ENCODE data around the gene MESP2.

MESP2 gene

DNA sequence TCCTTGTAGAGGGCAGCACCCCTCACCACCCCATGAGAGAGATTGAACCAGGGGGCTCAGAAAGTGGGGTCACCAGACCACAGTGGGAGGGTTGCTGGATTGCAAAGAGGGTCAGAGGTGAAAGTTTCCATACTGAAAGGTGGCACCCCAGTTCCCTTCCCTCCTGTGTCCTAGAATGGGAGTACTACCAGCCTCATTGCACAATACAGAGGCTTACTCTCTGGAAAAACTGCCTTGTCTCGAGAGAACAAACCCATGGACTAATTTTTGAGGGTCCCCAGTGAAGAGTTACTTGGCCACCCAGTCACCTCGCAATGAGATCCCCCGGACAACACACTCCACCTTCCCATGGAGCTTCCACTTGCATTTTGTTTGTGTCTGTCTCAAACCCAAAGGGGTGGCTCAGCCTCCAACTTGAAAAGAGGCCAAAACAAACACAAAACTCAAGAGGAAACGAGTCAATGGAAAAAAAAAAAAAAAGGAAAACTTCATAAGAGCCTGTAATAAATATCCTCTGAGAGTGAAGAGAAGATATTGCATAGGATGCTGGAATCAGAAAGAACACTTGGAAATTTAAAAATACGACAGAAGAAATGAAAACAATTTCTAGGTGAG is 18.6 kb downstream of the MESP2 start:
- no peaks in the 10 kb centered on the region for H3K9me2 ChIP-seq (ENCODE audit: low read depth, low read length)
- no peaks in the 10 kb centered on the region for H3K4me1 ChIP-seq (ENCODE audit: insufficient read depth, low read length, severe bottlenecking)
- H3K79me2 ChIP-seq (ENCODE audit: insufficient read depth, low read length), result no peaks in the 10 kb centered on the region
- no peak overlapping the region for H3K4me3 ChIP-seq (ENCODE audit: low read depth, low read length, poor library complexity, severe bottlenecking)
- TF ChIP-seq EZH2 (IDR thresholded peaks at IDR 0.05; ENCODE audit: borderline replicate concordance, low read length), result no peak
- TF ChIP-seq CTCF (IDR thresholded peaks at IDR 0.05; ENCODE audit: low read length), result no peak
- no peak overlapping the region for H3K9ac ChIP-seq (ENCODE audit: low read length)
- H4K20me1 ChIP-seq (ENCODE audit: insufficient read depth, low read length), result no peaks in the 10 kb centered on the region
- H3K27ac ChIP-seq (ENCODE audit: low read depth, low read length, poor library complexity, severe bottlenecking), result no peak overlapping the region
- H3K27me3 ChIP-seq (ENCODE audit: insufficient read depth, low read length), result peaks cover 5% of the 10 kb centered on the region
- no peak overlapping the region for H2AFZ ChIP-seq (ENCODE audit: low read length)
- H3K36me3 ChIP-seq (ENCODE audit: insufficient read depth, low read length), result no peaks in the 10 kb centered on the region
- H3K9me3 ChIP-seq (ENCODE audit: low read length), result no peaks in the 10 kb centered on the region
- H3K4me2 ChIP-seq (ENCODE audit: low read length), result no peak overlapping the region
- no peaks in the 10 kb centered on the region for H3F3A ChIP-seq (ENCODE audit: insufficient read depth, low read length)

DNA sequence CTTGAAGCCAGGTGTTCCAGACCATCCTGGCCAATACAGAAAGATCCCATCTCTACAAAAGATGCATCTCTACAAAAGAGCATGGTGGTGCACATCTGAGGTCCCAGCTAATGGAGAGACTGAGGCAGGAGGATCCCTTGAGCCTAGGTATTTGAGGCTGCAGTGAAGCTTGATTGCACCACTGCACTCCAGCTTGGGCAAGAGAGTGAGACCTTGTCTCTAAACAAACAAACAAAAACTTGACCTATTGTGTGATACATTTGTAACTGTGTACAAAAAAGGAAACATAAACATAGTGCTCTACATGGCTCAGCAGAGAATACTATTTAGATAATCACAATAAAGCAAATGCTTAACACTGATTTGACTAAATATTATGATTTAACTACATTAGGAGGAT is 19.9 kb downstream of the MESP2 start:
- no peaks in the 10 kb centered on the region for H3K9me3 ChIP-seq (ENCODE audit: low read length)
- no peak overlapping the region for H2AFZ ChIP-seq (ENCODE audit: low read length)
- no peaks in the 10 kb centered on the region for H3K4me1 ChIP-seq (ENCODE audit: insufficient read depth, low read length, severe bottlenecking)
- no peaks in the 10 kb centered on the region for H3K9me2 ChIP-seq (ENCODE audit: low read depth, low read length)
- no peak for TF ChIP-seq CTCF (IDR thresholded peaks at IDR 0.05; ENCODE audit: low read length)
- no peak for TF ChIP-seq EZH2 (IDR thresholded peaks at IDR 0.05; ENCODE audit: borderline replicate concordance, low read length)
- no peaks in the 10 kb centered on the region for H3F3A ChIP-seq (ENCODE audit: insufficient read depth, low read length)
- no peak overlapping the region for H3K4me2 ChIP-seq (ENCODE audit: low read length)
- no peaks in the 10 kb centered on the region for H3K79me2 ChIP-seq (ENCODE audit: insufficient read depth, low read length)
- H3K27me3 ChIP-seq (ENCODE audit: insufficient read depth, low read length), result peaks cover 5% of the 10 kb centered on the region
- H3K4me3 ChIP-seq (ENCODE audit: low read depth, low read length, poor library complexity, severe bottlenecking), result no peak overlapping the region
- no peaks in the 10 kb centered on the region for H3K36me3 ChIP-seq (ENCODE audit: insufficient read depth, low read length)
- no peak overlapping the region for H3K9ac ChIP-seq (ENCODE audit: low read length)
- no peaks in the 10 kb centered on the region for H4K20me1 ChIP-seq (ENCODE audit: insufficient read depth, low read length)
- H3K27ac ChIP-seq (ENCODE audit: low read depth, low read length, poor library complexity, severe bottlenecking), result no peak overlapping the region

GRCh38 chr15:89797678-89798201 is 21.6 kb downstream of the MESP2 start:
- Histone ChIP-seq H3K36me3 (ENCODE audit: insufficient read depth, low read length) (no peaks in the 10 kb centered on the region), H3K27me3 (ENCODE audit: insufficient read depth, low read length) (peaks cover 5% of the 10 kb centered on the region), H3K27ac (ENCODE audit: low read depth, low read length, poor library complexity, severe bottlenecking) (no peak overlapping the region), H3K4me1 (ENCODE audit: insufficient read depth, low read length, severe bottlenecking) (no peaks in the 10 kb centered on the region), H3K9ac (ENCODE audit: low read length) (no peak overlapping the region), H4K20me1 (ENCODE audit: insufficient read depth, low read length) (no peaks in the 10 kb centered on the region), H3K4me3 (ENCODE audit: low read depth, low read length, poor library complexity, severe bottlenecking) (no peak overlapping the region), H3K79me2 (ENCODE audit: insufficient read depth, low read length) (no peaks in the 10 kb centered on the region), H3F3A (ENCODE audit: insufficient read depth, low read length) (no peaks in the 10 kb centered on the region), H2AFZ (ENCODE audit: low read length) (no peak overlapping the region), H3K9me3 (ENCODE audit: low read length) (no peaks in the 10 kb centered on the region), H3K4me2 (ENCODE audit: low read length) (no peak overlapping the region), H3K9me2 (ENCODE audit: low read depth, low read length) (no peaks in the 10 kb centered on the region)
- TF ChIP-seq EZH2 (IDR thresholded peaks at IDR 0.05; ENCODE audit: borderline replicate concordance, low read length) (no peak), CTCF (IDR thresholded peaks at IDR 0.05; ENCODE audit: low read length) (no peak)

Measured in OCI-LY1 (cell line).